HCT116 (cell line): ENCODE measurements around the gene COL8A2. TPM values are rescaled to one million over a fixed set of nuclear protein-coding genes. Genes with fewer than 3 reads are reported as not detected.
A peak's percentile ranks its signal among the peaks of the same experiment; 100 is the strongest.

ENCODE experiments used
- ATAC-seq: fragments of 200-7000 bp; cut with Tn5 transposase; 2 replicates; pipeline ENCODE4 v1.9.1; 2020; ENCODE audit warnings: mild to moderate bottlenecking, moderate library complexity
- BruUV-seq: library from RNA; stranded (reverse); fragments of 400-500 nt; replicated peaks from 2 replicates; lab custom pipeline; 2021; lab: Mats Ljungman, UMichigan
- CTCF ChIA-PET: fragments of 300-600 bp; sonication (Branson Sonifier 250); formaldehyde crosslinking; loops from one replicate; lab custom pipeline; 2021; ENCODE audit warnings: antibody characterized with exemption; lab: Charles Lee
- POLR2A ChIA-PET: fragments of 300-600, 350-600 bp; sonication (Branson Sonifier 250); formaldehyde crosslinking; loops from one replicate; lab custom pipeline; 2021; ENCODE audit warnings: antibody characterized with exemption; lab: Charles Lee
- RAD21 ChIA-PET, 2 experiments: fragments of 300-600 bp; sonication (Branson Sonifier 250); formaldehyde crosslinking; loops; one replicate each; lab custom pipeline; 2023; ENCODE audit warnings: low total read pairs in 2 of 2; ENCODE audit not compliant: uncharacterized antibody in 2 of 2, unreplicated experiment in 2 of 2, low non-redundant PET in 1 of 2; lab: Charles Lee
- DNase-seq: peaks from one replicate; pipeline ENCODE4 v3.0.0-alpha.2; 2010; ENCODE audit warnings: low read depth, low spot score
- H2AFZ ChIP-seq: fragments of 200-600 bp; shearing (Covaris generic), sonication (generic); 2 replicates; pipeline ENCODE4 v1.6.1; 2017; ENCODE audit warnings: low read depth, mixed run types, mixed read lengths, antibody characterized with exemption, low read length; ENCODE audit not compliant: poor library complexity, severe bottlenecking
- H3K27ac ChIP-seq: 2 replicates; pipeline ENCODE4 v1.5.1; 2012; ENCODE audit warnings: low read depth, low read length
- H3K27me3 ChIP-seq: fragments of 200-600 bp; sonication (generic); 2 replicates; pipeline ENCODE4 v1.6.1; 2016; ENCODE audit warnings: mixed run types, low read length, mixed read lengths; ENCODE audit not compliant: insufficient read depth
- H3K36me3 ChIP-seq, 2 experiments: fragments of 200-500 bp in 1 of 2; fragments of 200-600 bp in 1 of 2; sonication (Bioruptor generic) in 1 of 2; sonication (generic) in 1 of 2; 2 replicates each; pipeline versions ENCODE4 v1.5.1 to v1.6.1; 2014 to 2016; ENCODE audit warnings: low read length in 2 of 2, inconsistent platforms in 1 of 2, mixed read lengths in 1 of 2, mixed run types in 1 of 2; ENCODE audit not compliant: insufficient read depth in 2 of 2, control insufficient read depth in 1 of 2
- H3K4me1 ChIP-seq, 2 experiments: fragments of 200-600 bp in 1 of 2; sonication (generic) in 1 of 2; 2 replicates each; pipeline versions ENCODE4 v1.5.1 to v1.6.1; 2012 to 2017; ENCODE audit warnings: low read length in 2 of 2, inconsistent platforms in 1 of 2, mild to moderate bottlenecking in 1 of 2, mixed read lengths in 1 of 2, mixed run types in 1 of 2, moderate library complexity in 1 of 2; ENCODE audit not compliant: insufficient read depth in 2 of 2, control insufficient read depth in 1 of 2
- H3K4me2 ChIP-seq: fragments of 200-600 bp; sonication (generic); 2 replicates; pipeline ENCODE4 v1.6.1; 2017; ENCODE audit warnings: mixed run types, low read length, mixed read lengths
- H3K4me3 ChIP-seq, 2 experiments: fragments of 200-600 bp in 1 of 2; sonication (generic) in 1 of 2; replicated peaks in 1 of 2; 2 replicates each; pipeline ENCODE4 v1.5.1; 2011 to 2016; ENCODE audit warnings: low read length in 2 of 2, control low read depth in 1 of 2, low read depth in 1 of 2, mild to moderate bottlenecking in 1 of 2, mixed read lengths in 1 of 2, mixed run types in 1 of 2
- H3K79me2 ChIP-seq: fragments of 200-600 bp; sonication (generic); 2 replicates; pipeline ENCODE4 v1.6.1; 2017; ENCODE audit warnings: mild to moderate bottlenecking, mixed run types, low read length, moderate library complexity, mixed read lengths; ENCODE audit not compliant: insufficient read depth
- H3K9ac ChIP-seq: fragments of 200-600 bp; sonication (generic); 2 replicates; pipeline ENCODE4 v1.6.1; 2016; ENCODE audit warnings: low read length, mixed read lengths
- H3K9me2 ChIP-seq: fragments of 200-600 bp; sonication (generic), shearing (Covaris generic); 2 replicates; pipeline ENCODE4 v1.6.1; 2017; ENCODE audit warnings: mixed run types, mild to moderate bottlenecking, moderate library complexity; ENCODE audit not compliant: insufficient read depth
- H3K9me3 ChIP-seq, 2 experiments: fragments of 200-500 bp in 1 of 2; fragments of 200-600 bp in 1 of 2; sonication (Bioruptor generic) in 1 of 2; sonication (generic) in 1 of 2; 2 replicates each; pipeline ENCODE4 v1.6.1; 2014 to 2017; ENCODE audit warnings: low read length in 2 of 2, mixed read lengths in 2 of 2, inconsistent platforms in 1 of 2, low read depth in 1 of 2, mild to moderate bottlenecking in 1 of 2, mixed run types in 1 of 2, moderate library complexity in 1 of 2; ENCODE audit not compliant: control insufficient read depth in 1 of 2, insufficient read depth in 1 of 2
- H4K20me1 ChIP-seq: fragments of 200-600 bp; sonication (generic), shearing (Covaris generic); 2 replicates; pipeline ENCODE4 v1.6.1; 2017; ENCODE audit warnings: mixed run types, mild to moderate bottlenecking, moderate library complexity; ENCODE audit not compliant: insufficient read depth
- CBX3 ChIP-seq: IDR thresholded peaks from 2 replicates; pipeline ENCODE4 v1.6.1; 2012; ENCODE audit warnings: low read depth
- EGR1 ChIP-seq: IDR thresholded peaks from 2 replicates; pipeline ENCODE4 v1.6.1; 2012; ENCODE audit warnings: low read depth
- ELF1 ChIP-seq: IDR thresholded peaks from 2 replicates; pipeline ENCODE4 v1.6.1; 2012; ENCODE audit warnings: low read depth, borderline replicate concordance
- JUND ChIP-seq: IDR thresholded peaks from 2 replicates; pipeline ENCODE4 v1.6.1; 2012
- POLR2AphosphoS5 ChIP-seq: IDR thresholded peaks from 2 replicates; pipeline ENCODE4 v1.6.1; 2011; ENCODE audit warnings: mild to moderate bottlenecking, low read depth, low read length, moderate library complexity
- RAD21 ChIP-seq: IDR thresholded peaks from 2 replicates; pipeline ENCODE4 v1.6.1; 2012; ENCODE audit warnings: low read depth, mild to moderate bottlenecking
- SRF ChIP-seq: IDR thresholded peaks from 2 replicates; pipeline ENCODE4 v1.6.1; 2012; ENCODE audit warnings: low read depth
- intact Hi-C: fragments of 100-400 bp; cut with micrococcal nuclease; formaldehyde crosslinking; loops from 2 replicates; pipeline ENCODE4 v1.10.0; 2022
- total RNA-seq: library from RNA; stranded (reverse); gene quantifications from one replicate; pipeline ENCODE4 v1.2.1, GENCODE V29; 2021; ENCODE audit not compliant: unreplicated experiment
- TF ChIP-seq, protein P1 (sequence below), 3 experiments: fragments of 200-600 bp in 1 of 3; sonication (generic) in 1 of 3; IDR thresholded peaks in 2 of 3; conservative IDR thresholded peaks in 1 of 3; 2 replicates each; pipeline ENCODE4 v1.5.1; 2012 to 2017; ENCODE audit warnings: low read depth in 2 of 3, low read length in 2 of 3, antibody characterized with exemption in 1 of 3, borderline replicate concordance in 1 of 3, control low read depth in 1 of 3, mild to moderate bottlenecking in 1 of 3, mixed read lengths in 1 of 3, mixed run types in 1 of 3, moderate library complexity in 1 of 3; ENCODE audit not compliant: insufficient read depth in 1 of 3
- TF ChIP-seq, protein P2 (sequence below): IDR thresholded peaks from 2 replicates; pipeline ENCODE4 v1.6.1; 2012; ENCODE audit warnings: low read depth
- TF ChIP-seq, protein P3 (sequence below): IDR thresholded peaks from 2 replicates; pipeline ENCODE4 v1.6.1; 2012
- TF ChIP-seq, protein P4 (sequence below): IDR thresholded peaks from 2 replicates; pipeline ENCODE4 v1.6.1; 2012
- TF ChIP-seq, protein P5 (sequence below): IDR thresholded peaks from 2 replicates; pipeline ENCODE4 v1.6.1; 2011; ENCODE audit warnings: mild to moderate bottlenecking, low read length, moderate library complexity; ENCODE audit not compliant: insufficient replicate concordance; ENCODE audit errors: extremely low read depth

Gene COL8A2
- total RNA-seq, 1 experiment from 2014 or later, result 0.05 TPM

DNA sequence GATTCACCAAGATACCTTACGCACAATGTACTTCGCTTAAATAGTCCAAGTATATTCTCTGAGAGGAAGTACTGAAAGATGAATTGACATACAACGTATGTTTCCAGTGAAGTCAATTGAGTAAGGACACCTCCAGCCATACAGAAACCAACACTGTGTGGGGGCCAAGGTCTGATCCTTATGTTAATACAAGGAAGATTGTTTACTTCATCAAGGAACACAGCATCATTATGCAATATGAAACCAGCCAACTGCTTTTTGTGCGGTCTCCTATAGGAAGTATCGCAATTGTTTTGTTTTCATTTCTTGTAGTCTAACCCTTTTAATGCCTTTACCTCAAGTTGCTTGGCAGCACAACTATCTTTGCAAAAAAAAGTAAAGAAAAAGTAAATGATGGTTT is 69.3 kb downstream of the COL8A2 start:
- ChIA-PET CTCF (no interaction called here), POLR2A (no interaction called here), RAD21 (no interaction called here)
- intact Hi-C loops, result no loop called here
- TF ChIP-seq POLR2AphosphoS5 (no peak), CBX3 (no peak), EGR1 (no peak), JUND (no peak), SRF (no peak), RAD21 (no peak), ELF1 (no peak)
- TF ChIP-seq, protein P1, sequence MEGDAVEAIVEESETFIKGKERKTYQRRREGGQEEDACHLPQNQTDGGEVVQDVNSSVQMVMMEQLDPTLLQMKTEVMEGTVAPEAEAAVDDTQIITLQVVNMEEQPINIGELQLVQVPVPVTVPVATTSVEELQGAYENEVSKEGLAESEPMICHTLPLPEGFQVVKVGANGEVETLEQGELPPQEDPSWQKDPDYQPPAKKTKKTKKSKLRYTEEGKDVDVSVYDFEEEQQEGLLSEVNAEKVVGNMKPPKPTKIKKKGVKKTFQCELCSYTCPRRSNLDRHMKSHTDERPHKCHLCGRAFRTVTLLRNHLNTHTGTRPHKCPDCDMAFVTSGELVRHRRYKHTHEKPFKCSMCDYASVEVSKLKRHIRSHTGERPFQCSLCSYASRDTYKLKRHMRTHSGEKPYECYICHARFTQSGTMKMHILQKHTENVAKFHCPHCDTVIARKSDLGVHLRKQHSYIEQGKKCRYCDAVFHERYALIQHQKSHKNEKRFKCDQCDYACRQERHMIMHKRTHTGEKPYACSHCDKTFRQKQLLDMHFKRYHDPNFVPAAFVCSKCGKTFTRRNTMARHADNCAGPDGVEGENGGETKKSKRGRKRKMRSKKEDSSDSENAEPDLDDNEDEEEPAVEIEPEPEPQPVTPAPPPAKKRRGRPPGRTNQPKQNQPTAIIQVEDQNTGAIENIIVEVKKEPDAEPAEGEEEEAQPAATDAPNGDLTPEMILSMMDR (IDR thresholded peaks at IDR 0.05 in 2 of 3, conservative IDR thresholded peaks at IDR 0.05 in 1 of 3; ENCODE audit: borderline replicate concordance in 1 of 3, insufficient read depth in 1 of 3, low read depth in 2 of 3, low read length in 2 of 3), result no peak
- TF ChIP-seq, protein P2, sequence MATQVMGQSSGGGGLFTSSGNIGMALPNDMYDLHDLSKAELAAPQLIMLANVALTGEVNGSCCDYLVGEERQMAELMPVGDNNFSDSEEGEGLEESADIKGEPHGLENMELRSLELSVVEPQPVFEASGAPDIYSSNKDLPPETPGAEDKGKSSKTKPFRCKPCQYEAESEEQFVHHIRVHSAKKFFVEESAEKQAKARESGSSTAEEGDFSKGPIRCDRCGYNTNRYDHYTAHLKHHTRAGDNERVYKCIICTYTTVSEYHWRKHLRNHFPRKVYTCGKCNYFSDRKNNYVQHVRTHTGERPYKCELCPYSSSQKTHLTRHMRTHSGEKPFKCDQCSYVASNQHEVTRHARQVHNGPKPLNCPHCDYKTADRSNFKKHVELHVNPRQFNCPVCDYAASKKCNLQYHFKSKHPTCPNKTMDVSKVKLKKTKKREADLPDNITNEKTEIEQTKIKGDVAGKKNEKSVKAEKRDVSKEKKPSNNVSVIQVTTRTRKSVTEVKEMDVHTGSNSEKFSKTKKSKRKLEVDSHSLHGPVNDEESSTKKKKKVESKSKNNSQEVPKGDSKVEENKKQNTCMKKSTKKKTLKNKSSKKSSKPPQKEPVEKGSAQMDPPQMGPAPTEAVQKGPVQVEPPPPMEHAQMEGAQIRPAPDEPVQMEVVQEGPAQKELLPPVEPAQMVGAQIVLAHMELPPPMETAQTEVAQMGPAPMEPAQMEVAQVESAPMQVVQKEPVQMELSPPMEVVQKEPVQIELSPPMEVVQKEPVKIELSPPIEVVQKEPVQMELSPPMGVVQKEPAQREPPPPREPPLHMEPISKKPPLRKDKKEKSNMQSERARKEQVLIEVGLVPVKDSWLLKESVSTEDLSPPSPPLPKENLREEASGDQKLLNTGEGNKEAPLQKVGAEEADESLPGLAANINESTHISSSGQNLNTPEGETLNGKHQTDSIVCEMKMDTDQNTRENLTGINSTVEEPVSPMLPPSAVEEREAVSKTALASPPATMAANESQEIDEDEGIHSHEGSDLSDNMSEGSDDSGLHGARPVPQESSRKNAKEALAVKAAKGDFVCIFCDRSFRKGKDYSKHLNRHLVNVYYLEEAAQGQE, result no peak
- TF ChIP-seq, protein P3, sequence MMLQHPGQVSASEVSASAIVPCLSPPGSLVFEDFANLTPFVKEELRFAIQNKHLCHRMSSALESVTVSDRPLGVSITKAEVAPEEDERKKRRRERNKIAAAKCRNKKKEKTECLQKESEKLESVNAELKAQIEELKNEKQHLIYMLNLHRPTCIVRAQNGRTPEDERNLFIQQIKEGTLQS, result no peak
- TF ChIP-seq, protein P4, sequence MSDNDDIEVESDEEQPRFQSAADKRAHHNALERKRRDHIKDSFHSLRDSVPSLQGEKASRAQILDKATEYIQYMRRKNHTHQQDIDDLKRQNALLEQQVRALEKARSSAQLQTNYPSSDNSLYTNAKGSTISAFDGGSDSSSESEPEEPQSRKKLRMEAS, result no peak
- TF ChIP-seq, protein P5, sequence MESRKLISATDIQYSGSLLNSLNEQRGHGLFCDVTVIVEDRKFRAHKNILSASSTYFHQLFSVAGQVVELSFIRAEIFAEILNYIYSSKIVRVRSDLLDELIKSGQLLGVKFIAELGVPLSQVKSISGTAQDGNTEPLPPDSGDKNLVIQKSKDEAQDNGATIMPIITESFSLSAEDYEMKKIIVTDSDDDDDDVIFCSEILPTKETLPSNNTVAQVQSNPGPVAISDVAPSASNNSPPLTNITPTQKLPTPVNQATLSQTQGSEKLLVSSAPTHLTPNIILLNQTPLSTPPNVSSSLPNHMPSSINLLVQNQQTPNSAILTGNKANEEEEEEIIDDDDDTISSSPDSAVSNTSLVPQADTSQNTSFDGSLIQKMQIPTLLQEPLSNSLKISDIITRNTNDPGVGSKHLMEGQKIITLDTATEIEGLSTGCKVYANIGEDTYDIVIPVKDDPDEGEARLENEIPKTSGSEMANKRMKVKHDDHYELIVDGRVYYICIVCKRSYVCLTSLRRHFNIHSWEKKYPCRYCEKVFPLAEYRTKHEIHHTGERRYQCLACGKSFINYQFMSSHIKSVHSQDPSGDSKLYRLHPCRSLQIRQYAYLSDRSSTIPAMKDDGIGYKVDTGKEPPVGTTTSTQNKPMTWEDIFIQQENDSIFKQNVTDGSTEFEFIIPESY, result no peak
- no peaks in the 10 kb centered on the region for H3K79me2 ChIP-seq
- TSS peak; percentile 29 for BruUV-seq
- no peak overlapping the region for H3K4me3 ChIP-seq
- no peak overlapping the region for H3K9ac ChIP-seq
- ATAC-seq (no peak), DNase-seq (no peak)
- H4K20me1 ChIP-seq, result no peaks in the 10 kb centered on the region
- H3K9me2 ChIP-seq, result no peaks in the 10 kb centered on the region
- H3K36me3 ChIP-seq, result peaks cover 0 to 3% of the 10 kb centered on the region in 2 experiments
- H3K9me3 ChIP-seq, result no peaks in the 10 kb centered on the region
- no peak overlapping the region for H3K27ac ChIP-seq
- H3K27me3 ChIP-seq, result no peaks in the 10 kb centered on the region
- H3K4me1 ChIP-seq, result no peaks in the 10 kb centered on the region
- no peak overlapping the region for H2AFZ ChIP-seq
- no peak overlapping the region for H3K4me2 ChIP-seq
